Caco-2 (cell line): ENCODE results near the gene CTSD. TPM values are rescaled to one million over a fixed set of nuclear protein-coding genes. Genes with fewer than 3 reads are reported as not detected.
A peak's percentile ranks its signal among the peaks of the same experiment; 100 is the strongest.

Experiments
- BruUV-seq: library from RNA; stranded (reverse); fragments of 400-500 nt; replicated peaks from 2 replicates; lab custom pipeline; 2021; lab: Mats Ljungman, UMichigan
- CTCF ChIA-PET: fragments of 300-600 bp; sonication (Branson Sonifier 250); formaldehyde crosslinking; loops from one replicate; lab custom pipeline; 2022; ENCODE audit warnings: antibody characterized with exemption; lab: Charles Lee
- POLR2A ChIA-PET: fragments of 300-600 bp; sonication (Branson Sonifier 250); formaldehyde crosslinking; loops from one replicate; lab custom pipeline; 2022; ENCODE audit warnings: antibody characterized with exemption; lab: Charles Lee
- DNase-seq, 2 experiments: peaks; one replicate each; pipeline versions ENCODE4 v3.0.0 to v3.0.0-alpha.2; 2020 to 2022
- H3K27me3 ChIP-seq: replicated peaks from 2 replicates; pipeline ENCODE4 v1.6.0; 2011; ENCODE audit warnings: low read length; ENCODE audit not compliant: control insufficient read depth, insufficient read depth
- H3K36me3 ChIP-seq: 2 replicates; pipeline ENCODE4 v1.5.1; 2011; ENCODE audit warnings: low read length; ENCODE audit not compliant: control insufficient read depth, insufficient read depth
- H3K4me1 ChIP-seq: fragments of 250-450 bp; sonication (Bioruptor Pico); 2 replicates; pipeline ENCODE4 v1.5.1; 2020; ENCODE audit warnings: mild to moderate bottlenecking
- H3K4me3 ChIP-seq: 2 replicates; pipeline ENCODE4 v1.5.1; 2011; ENCODE audit warnings: low read depth, mild to moderate bottlenecking, control low read depth, low read length
- H3K9me3 ChIP-seq: fragments of 250-450 bp; sonication (Bioruptor Pico); 2 replicates; pipeline ENCODE4 v1.5.1; 2020; ENCODE audit warnings: mild to moderate bottlenecking, moderate library complexity
- H3K27ac Mint-ChIP-seq: one replicate; pipeline ENCODE4 v1.8.0; 2022; ENCODE audit warnings: mixed read lengths; ENCODE audit not compliant: unreplicated experiment
- H3K27me3 Mint-ChIP-seq: one replicate; pipeline ENCODE4 v1.8.0; 2022; ENCODE audit warnings: mixed read lengths; ENCODE audit not compliant: insufficient read depth, unreplicated experiment
- H3K36me3 Mint-ChIP-seq: one replicate; pipeline ENCODE4 v1.8.0; 2022; ENCODE audit warnings: mild to moderate bottlenecking, mixed read lengths; ENCODE audit not compliant: insufficient read depth, unreplicated experiment
- H3K4me1 Mint-ChIP-seq: one replicate; pipeline ENCODE4 v1.8.0; 2022; ENCODE audit warnings: low read depth, mixed read lengths; ENCODE audit not compliant: unreplicated experiment
- H3K4me3 Mint-ChIP-seq: one replicate; pipeline ENCODE4 v1.8.0; 2022; ENCODE audit warnings: mild to moderate bottlenecking, moderate library complexity, mixed read lengths; ENCODE audit not compliant: unreplicated experiment
- H3K9me3 Mint-ChIP-seq: one replicate; pipeline ENCODE4 v1.8.0; 2022; ENCODE audit warnings: mixed read lengths; ENCODE audit not compliant: unreplicated experiment
- CTCF ChIP-seq, 2 experiments: fragments of 200-600 bp in 1 of 2; IDR thresholded peaks; 1 replicate in 1 of 2; 2 replicates in 1 of 2; pipeline versions ENCODE4 v1.5.1 to v1.8.0; 2011 to 2022; ENCODE audit warnings: antibody characterized with exemption in 1 of 2, control low read depth in 1 of 2, inconsistent platforms in 1 of 2, low read depth in 1 of 2, low read length in 1 of 2, mild to moderate bottlenecking in 1 of 2, moderate library complexity in 1 of 2; ENCODE audit not compliant: insufficient read depth in 1 of 2, severe bottlenecking in 1 of 2, unreplicated experiment in 1 of 2
- intact Hi-C: fragments of 100-400 bp; cut with micrococcal nuclease; formaldehyde crosslinking; loops from one replicate; pipeline ENCODE4 v1.10.0; 2022; ENCODE audit not compliant: unreplicated experiment
- total RNA-seq: library from RNA; stranded (reverse); gene quantifications from 2 replicates; pipeline ENCODE4 v1.2.3, GENCODE V29; 2022

CTSD gene
- total RNA-seq, 1 experiment from 2014 or later: 335 TPM

- CTCF ChIA-PET: interaction anchor here (0.6 to 0.7 kb wide), 2 partner anchors 60 to 296 kb away, joined by 3 read pairs; no protein-coding TSS in a partner anchor
- Mint-ChIP-seq H3K27ac (no peak overlapping the region), H3K4me3 (no peak overlapping the region), H3K36me3 (no peaks in the 10 kb centered on the region), H3K27me3 (peaks cover 29% of the 10 kb centered on the region), H3K9me3 (peaks cover 39% of the 10 kb centered on the region), H3K4me1 (no peaks in the 10 kb centered on the region)
- intact Hi-C loops: no loop called here
- H3K4me1 ChIP-seq: no peaks in the 10 kb centered on the region
- POLR2A ChIA-PET: no interaction called here
- H3K9me3 ChIP-seq: peaks cover 10% of the 10 kb centered on the region
- no peaks in the 10 kb centered on the region; the same call in 1 of the 2 replicates for H3K27me3 ChIP-seq
- H3K4me3 ChIP-seq: no peak overlapping the region
- BruUV-seq: no TSS peak
- no peak for TF ChIP-seq CTCF (IDR thresholded peaks at IDR 0.05; ENCODE audit: insufficient read depth in 1 of 2, low read depth in 1 of 2, low read length in 1 of 2, severe bottlenecking in 1 of 2, unreplicated experiment in 1 of 2)
- peak in 1 of 2 experiments; percentile 22 for DNase-seq
- no peaks in the 10 kb centered on the region for H3K36me3 ChIP-seq
Measured at GRCh38 chr11:1733009-1733715, 30.6 kb downstream of the CTSD start.

GRCh38 chr11:1732418-1733008 lies 31.2 kb downstream of the CTSD start:
- Mint-ChIP-seq H3K4me1 (no peaks in the 10 kb centered on the region), H3K4me3 (no peak overlapping the region), H3K9me3 (peaks cover 33% of the 10 kb centered on the region), H3K36me3 (no peaks in the 10 kb centered on the region), H3K27ac (no peak overlapping the region), H3K27me3 (peaks cover 29% of the 10 kb centered on the region)
- ChIA-PET CTCF (interaction anchor here (0.5 to 0.7 kb wide), 3 partner anchors 52 to 295 kb away, joined by 3 read pairs; no protein-coding TSS in a partner anchor), POLR2A (no interaction called here)
- no peaks in the 10 kb centered on the region for H3K36me3 ChIP-seq
- no peaks in the 10 kb centered on the region; the same call in 1 of the 2 replicates for H3K27me3 ChIP-seq
- no peak for TF ChIP-seq CTCF (IDR thresholded peaks at IDR 0.05; ENCODE audit: insufficient read depth in 1 of 2, low read depth in 1 of 2, low read length in 1 of 2, severe bottlenecking in 1 of 2, unreplicated experiment in 1 of 2)
- H3K4me3 ChIP-seq: no peak overlapping the region
- H3K9me3 ChIP-seq: peaks cover 7% of the 10 kb centered on the region
- DNase-seq: peak in 1 of 2 experiments; percentile 31
- intact Hi-C loops: no loop called here
- no peaks in the 10 kb centered on the region for H3K4me1 ChIP-seq
- BruUV-seq: no TSS peak

GRCh38 chr11:1731451-1732059 lies 32.2 kb downstream of the CTSD start:
- CTCF ChIA-PET: no interaction called here
- intact Hi-C loops: no loop called here
- Mint-ChIP-seq H3K4me3 (no peak overlapping the region), H3K36me3 (no peaks in the 10 kb centered on the region), H3K27me3 (peaks cover 30% of the 10 kb centered on the region), H3K27ac (no peak overlapping the region), H3K4me1 (no peaks in the 10 kb centered on the region), H3K9me3 (peaks cover 23% of the 10 kb centered on the region)
- H3K9me3 ChIP-seq: no peaks in the 10 kb centered on the region; the same call in none of the 2 replicates
- no peaks in the 10 kb centered on the region; the same call in 1 of the 2 replicates for H3K27me3 ChIP-seq
- H3K36me3 ChIP-seq: no peaks in the 10 kb centered on the region
- BruUV-seq: no TSS peak
- H3K4me3 ChIP-seq: no peak overlapping the region
- no peak for TF ChIP-seq CTCF (IDR thresholded peaks at IDR 0.05; ENCODE audit: insufficient read depth in 1 of 2, low read depth in 1 of 2, low read length in 1 of 2, severe bottlenecking in 1 of 2, unreplicated experiment in 1 of 2)
- POLR2A ChIA-PET: no interaction called here
- peak in 1 of 2 experiments; percentile 5 for DNase-seq
- no peaks in the 10 kb centered on the region for H3K4me1 ChIP-seq
